ENCODE measurements around the gene MOSPD3.

- TF ChIP-seq EZH2 (IDR thresholded peaks at IDR 0.05; ENCODE audit: borderline replicate concordance, low read length), result no peak
- TF ChIP-seq, protein P1, sequence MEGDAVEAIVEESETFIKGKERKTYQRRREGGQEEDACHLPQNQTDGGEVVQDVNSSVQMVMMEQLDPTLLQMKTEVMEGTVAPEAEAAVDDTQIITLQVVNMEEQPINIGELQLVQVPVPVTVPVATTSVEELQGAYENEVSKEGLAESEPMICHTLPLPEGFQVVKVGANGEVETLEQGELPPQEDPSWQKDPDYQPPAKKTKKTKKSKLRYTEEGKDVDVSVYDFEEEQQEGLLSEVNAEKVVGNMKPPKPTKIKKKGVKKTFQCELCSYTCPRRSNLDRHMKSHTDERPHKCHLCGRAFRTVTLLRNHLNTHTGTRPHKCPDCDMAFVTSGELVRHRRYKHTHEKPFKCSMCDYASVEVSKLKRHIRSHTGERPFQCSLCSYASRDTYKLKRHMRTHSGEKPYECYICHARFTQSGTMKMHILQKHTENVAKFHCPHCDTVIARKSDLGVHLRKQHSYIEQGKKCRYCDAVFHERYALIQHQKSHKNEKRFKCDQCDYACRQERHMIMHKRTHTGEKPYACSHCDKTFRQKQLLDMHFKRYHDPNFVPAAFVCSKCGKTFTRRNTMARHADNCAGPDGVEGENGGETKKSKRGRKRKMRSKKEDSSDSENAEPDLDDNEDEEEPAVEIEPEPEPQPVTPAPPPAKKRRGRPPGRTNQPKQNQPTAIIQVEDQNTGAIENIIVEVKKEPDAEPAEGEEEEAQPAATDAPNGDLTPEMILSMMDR (IDR thresholded peaks at IDR 0.05; ENCODE audit: low read length), result no peak
These were observed 34.8 kb upstream of the MOSPD3 start for GRCh38 chr7:100577507-100577906.

Data from OCI-LY1 (cell line).